K562 (cell line): ENCODE measurements around the gene DCLK1. TPM values are rescaled to one million over a fixed set of nuclear protein-coding genes. Genes with fewer than 3 reads are reported as not detected.

ENCODE experiments used
- ATAC-seq: fragments of 200-7000 bp; cut with Tn5 transposase; 3 replicates; pipeline ENCODE4 v1.9.1; 2020; ENCODE audit warnings: moderate library complexity
- BruUV-seq: library from RNA; stranded (reverse); fragments of 400-500 nt; replicated peaks from 2 replicates; lab custom pipeline; 2021; lab: Mats Ljungman, UMichigan
- CTCF ChIA-PET: fragments of 300-600 bp; formaldehyde crosslinking; extraction: SDS; loops from one replicate; lab custom pipeline; 2021; ENCODE audit warnings: low intra/inter-chr PET ratio; lab: Yijun Ruan, JAX
- POLR2A ChIA-PET: fragments of 300-600, 350-650 bp; sonication (Branson Sonifier 250); formaldehyde crosslinking; extraction: SDS; loops from one replicate; lab custom pipeline; 2021; ENCODE audit warnings: antibody characterized with exemption, inconsistent platforms; lab: Yijun Ruan, JAX
- DNase-seq, 4 experiments: peaks; one replicate each; pipeline versions ENCODE4 v3.0.0 to v3.0.0-alpha.2; 2011 to 2018; ENCODE audit warnings: low spot score in 3 of 4, mixed read lengths in 3 of 4; ENCODE audit errors: extremely low read depth in 1 of 4
- FAIRE-seq: peaks from 2 replicates; lab custom pipeline; 2011; peaks lifted over from hg19 to GRCh38; lab: Jason Lieb, UNC
- H2AFZ ChIP-seq: 2 replicates; pipeline ENCODE4 v1.6.0; 2011; ENCODE audit warnings: low read depth, low read length, control low read depth, inconsistent platforms
- H3K27ac ChIP-seq: fragments of 200-600 bp; 3 replicates; pipeline ENCODE4 v1.8.0; 2011; ENCODE audit warnings: low read depth, mild to moderate bottlenecking, control low read depth, inconsistent platforms, low read length, moderate library complexity, mixed read lengths; ENCODE audit errors: extremely low read depth
- H3K27me3 ChIP-seq, 2 experiments: fragments of 300-600 bp in 1 of 2; 2 replicates in 1 of 2; 3 replicates in 1 of 2; pipeline versions ENCODE4 v1.6.0 to v1.8.0; 2011; ENCODE audit warnings: inconsistent platforms in 2 of 2, low read length in 2 of 2, mild to moderate bottlenecking in 1 of 2, mixed read lengths in 1 of 2, moderate library complexity in 1 of 2; ENCODE audit not compliant: control insufficient read depth in 2 of 2, insufficient read depth in 2 of 2
- H3K36me3 ChIP-seq: fragments of 300-600 bp; 3 replicates; pipeline ENCODE4 v1.8.0; 2011; ENCODE audit warnings: mild to moderate bottlenecking, low read length, inconsistent platforms; ENCODE audit not compliant: control insufficient read depth, insufficient read depth
- H3K4me1 ChIP-seq, 2 experiments: fragments of 200-600 bp in 1 of 2; replicated peaks in 1 of 2; 2 replicates in 1 of 2; 3 replicates in 1 of 2; pipeline versions ENCODE4 v1.5.1 to v1.8.0; 2011; ENCODE audit warnings: inconsistent platforms in 2 of 2, low read length in 2 of 2, mild to moderate bottlenecking in 1 of 2, mixed read lengths in 1 of 2, moderate library complexity in 1 of 2; ENCODE audit not compliant: control insufficient read depth in 2 of 2, insufficient read depth in 2 of 2
- H3K4me2 ChIP-seq: 2 replicates; pipeline ENCODE4 v1.6.1; 2011; ENCODE audit warnings: low read length, control low read depth, inconsistent platforms, mixed read lengths; ENCODE audit not compliant: insufficient read depth
- H3K4me3 ChIP-seq: fragments of 200-600 bp; sonication (generic), shearing (Covaris generic); 2 replicates; pipeline ENCODE4 v1.5.1; 2016; ENCODE audit warnings: control low read depth, inconsistent platforms
- H3K79me2 ChIP-seq: fragments of 200-600 bp; 3 replicates; pipeline ENCODE4 v1.8.0; 2011; ENCODE audit warnings: low read length, inconsistent platforms; ENCODE audit not compliant: control insufficient read depth, insufficient read depth
- H3K9ac ChIP-seq, 2 experiments: 2 replicates each; pipeline versions ENCODE4 v1.6.0 to v1.6.1; 2011; ENCODE audit warnings: low read depth in 2 of 2, low read length in 2 of 2, control low read depth in 1 of 2, inconsistent platforms in 1 of 2, mild to moderate bottlenecking in 1 of 2, mixed read lengths in 1 of 2; ENCODE audit not compliant: insufficient read depth in 1 of 2
- H3K9me1 ChIP-seq: one replicate; pipeline ENCODE4 v1.6.0; 2011; ENCODE audit warnings: inconsistent platforms, mild to moderate bottlenecking, low read length, moderate library complexity; ENCODE audit not compliant: control insufficient read depth, insufficient read depth
- H3K9me3 ChIP-seq: replicated peaks from 2 replicates; pipeline ENCODE4 v1.5.1; 2011; ENCODE audit warnings: low read depth, low read length, inconsistent platforms; ENCODE audit not compliant: control insufficient read depth, insufficient read depth
- H4K20me1 ChIP-seq: replicated peaks from 2 replicates; pipeline ENCODE4 v1.6.1; 2011; ENCODE audit warnings: low read length, inconsistent platforms, mixed read lengths; ENCODE audit not compliant: control insufficient read depth, insufficient read depth
- ARNT ChIP-seq, 2 experiments: fragments of 450-650 bp; IDR thresholded peaks; 2 replicates each; pipeline ENCODE4 v1.6.1; 2016; ENCODE audit warnings: mild to moderate bottlenecking in 1 of 2
- BRF1 ChIP-seq: IDR thresholded peaks from 3 replicates; pipeline ENCODE4 v1.6.1; 2011; ENCODE audit warnings: borderline replicate concordance, mild to moderate bottlenecking; ENCODE audit not compliant: insufficient read length; ENCODE audit errors: extremely low read depth
- ETV6 ChIP-seq, 3 experiments: fragments of 150-350 bp in 1 of 3; sonication (generic) in 1 of 3; formaldehyde crosslinking in 1 of 3; IDR thresholded peaks; 2 replicates each; pipeline versions ENCODE4 v1.6.1 to v1.8.0; 2014 to 2022; ENCODE audit warnings: borderline replicate concordance in 2 of 3, low read depth in 2 of 3, antibody characterized with exemption in 1 of 3, low read length in 1 of 3, mild to moderate bottlenecking in 1 of 3, missing genetic modification reagents in 1 of 3
- ILF3 ChIP-seq: fragments of 450-650 bp; IDR thresholded peaks from 2 replicates; pipeline ENCODE4 v1.6.1; 2018; ENCODE audit warnings: antibody characterized with exemption, mild to moderate bottlenecking, moderate library complexity, borderline replicate concordance
- NR4A1 ChIP-seq, 2 experiments: fragments of 250-450 bp in 1 of 2; fragments of 450-650 bp in 1 of 2; sonication (Bioruptor Pico) in 1 of 2; IDR thresholded peaks; 2 replicates each; pipeline versions ENCODE4 v1.4.0 to v1.6.1; 2016 to 2020; ENCODE audit warnings: mild to moderate bottlenecking in 2 of 2, missing compliant biosample characterization in 1 of 2, missing genetic modification characterization in 1 of 2, moderate library complexity in 1 of 2
- SMARCA5 ChIP-seq: fragments of 450-650 bp; IDR thresholded peaks from 2 replicates; pipeline ENCODE4 v1.6.1; 2016
- SP2 ChIP-seq: IDR thresholded peaks from 2 replicates; pipeline ENCODE4 v1.6.1; 2011; ENCODE audit warnings: mild to moderate bottlenecking, low read depth, low read length, moderate library complexity; ENCODE audit not compliant: poor library complexity, severe bottlenecking; ENCODE audit errors: extremely low read depth
- ZFP36 ChIP-seq: fragments of 150-350 bp; IDR thresholded peaks from 2 replicates; pipeline ENCODE4 v1.6.1; 2018; ENCODE audit warnings: low read length, low read depth; ENCODE audit not compliant: partially characterized antibody
- ZNF212 ChIP-seq: fragments of 450-650 bp; formaldehyde crosslinking; IDR thresholded peaks from 2 replicates; pipeline ENCODE4 v1.4.0; 2020; ENCODE audit warnings: mild to moderate bottlenecking
- WGBS: fragments of 100-300 bp; shearing (Covaris generic); methylation state at CpG from one replicate; pipeline ENCODE4 v1.1.6; 2016; ENCODE audit warnings: low coverage, mixed read lengths; ENCODE audit not compliant: insufficient coverage; ENCODE audit errors: missing lambda C conversion rate; 5-methylcytosine and 5-hydroxymethylcytosine counted together
- in situ Hi-C: fragments of 300-500 bp; cut with MboI; formaldehyde crosslinking; loops from 4 replicates; pipeline ENCODE4 v1.15.0; 2018; ENCODE audit warnings: inconsistent platforms, mixed read lengths
- intact Hi-C: fragments of 100-400 bp; cut with micrococcal nuclease; formaldehyde crosslinking; loops from 2 replicates; pipeline ENCODE4 v1.14.2; 2022
- polyA plus RNA-seq, 8 experiments: library from polyadenylated mRNA; depleted of rRNA in 4 of 8; stranded (reverse) in 5 of 8; unstranded in 3 of 8; fragments of >200 nt; fragmentation: Nextera tagmentation in 2 of 8; fragmentation: Illumina TruSeq in 1 of 8; extraction: Ambion mirVana in 2 of 8; extraction: Trizol in 1 of 8; gene quantifications; 2 replicates each; pipeline versions ENCODE4 v1.2.1 to v1.2.3, GENCODE V29; 2011 to 2014; ENCODE audit warnings: inconsistent platforms in 1 of 8, missing spikeins in 1 of 8
- total RNA-seq, 7 experiments: library from RNA; depleted of rRNA in 6 of 7; stranded (reverse); fragments of >200 nt in 6 of 7; fragmentation: Illumina TruSeq in 2 of 7; extraction: Trizol in 2 of 7; gene quantifications; 2 replicates each; pipeline versions ENCODE4 v1.2.1 to v1.2.3, GENCODE V29; 2011 to 2021; ENCODE audit warnings: low replicate concordance in 1 of 7
- TF ChIP-seq, protein P1 (sequence below): sonication (generic); formaldehyde crosslinking; IDR thresholded peaks from 2 replicates; pipeline ENCODE4 v1.4.0; 2020; ENCODE audit warnings: mild to moderate bottlenecking, missing genetic modification reagents
- TF ChIP-seq, protein P2 (sequence below): fragments of 250-450 bp; sonication (Bioruptor Pico); IDR thresholded peaks from 2 replicates; pipeline ENCODE4 v1.8.0; 2021; ENCODE audit warnings: moderate library complexity, mild to moderate bottlenecking, inconsistent platforms

Gene DCLK1
- total and polyA plus RNA-seq, 9 of the 15 experiments (the other 6 are each of a cell fraction or from before 2014, with no cell fraction given), result 0.07 TPM; not detected in 8

DNA sequence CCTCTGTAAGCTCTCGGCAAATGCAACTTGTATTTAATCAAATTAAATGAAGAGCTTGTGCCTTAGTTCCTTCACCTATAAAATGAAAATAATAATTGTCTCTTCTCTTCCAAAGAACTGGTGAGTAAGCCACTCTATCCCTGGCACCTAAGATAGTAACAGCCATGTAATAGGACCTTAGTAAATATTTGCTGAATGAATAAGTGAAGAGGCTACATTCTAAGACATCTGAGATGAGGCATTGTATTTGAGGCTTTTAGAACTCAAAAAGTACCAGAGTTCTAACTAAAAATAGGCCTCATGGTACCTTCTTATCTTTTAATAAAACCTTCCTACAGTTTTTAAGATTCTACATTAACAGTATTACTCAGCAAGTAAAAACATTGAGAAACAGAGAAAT, 17.3 kb upstream of the DCLK1 start:
- H4K20me1 ChIP-seq, result no peaks in the 10 kb centered on the region
- H3K4me2 ChIP-seq, result no peak overlapping the region
- H3K27me3 ChIP-seq, result no peaks in the 10 kb centered on the region
- no peak overlapping the region for H3K27ac ChIP-seq
- no peaks in the 10 kb centered on the region for H3K4me1 ChIP-seq
- intact Hi-C loops (no loop called here), in situ Hi-C loops (no loop called here)
- no peak overlapping the region for H3K9ac ChIP-seq
- ATAC-seq, result no peak
- no peaks in the 10 kb centered on the region for H3K9me3 ChIP-seq
- H3K36me3 ChIP-seq, result no peaks in the 10 kb centered on the region
- 0% methylated on average over 1 of the region's 1 CpG for WGBS
- DNase-seq, result no peak
- CTCF ChIA-PET, result no interaction called here
- POLR2A ChIA-PET, result no interaction called here
- TF ChIP-seq, protein P1, sequence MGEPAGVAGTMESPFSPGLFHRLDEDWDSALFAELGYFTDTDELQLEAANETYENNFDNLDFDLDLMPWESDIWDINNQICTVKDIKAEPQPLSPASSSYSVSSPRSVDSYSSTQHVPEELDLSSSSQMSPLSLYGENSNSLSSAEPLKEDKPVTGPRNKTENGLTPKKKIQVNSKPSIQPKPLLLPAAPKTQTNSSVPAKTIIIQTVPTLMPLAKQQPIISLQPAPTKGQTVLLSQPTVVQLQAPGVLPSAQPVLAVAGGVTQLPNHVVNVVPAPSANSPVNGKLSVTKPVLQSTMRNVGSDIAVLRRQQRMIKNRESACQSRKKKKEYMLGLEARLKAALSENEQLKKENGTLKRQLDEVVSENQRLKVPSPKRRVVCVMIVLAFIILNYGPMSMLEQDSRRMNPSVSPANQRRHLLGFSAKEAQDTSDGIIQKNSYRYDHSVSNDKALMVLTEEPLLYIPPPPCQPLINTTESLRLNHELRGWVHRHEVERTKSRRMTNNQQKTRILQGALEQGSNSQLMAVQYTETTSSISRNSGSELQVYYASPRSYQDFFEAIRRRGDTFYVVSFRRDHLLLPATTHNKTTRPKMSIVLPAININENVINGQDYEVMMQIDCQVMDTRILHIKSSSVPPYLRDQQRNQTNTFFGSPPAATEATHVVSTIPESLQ (CRISPR knock-in tag), result no peak
- TF ChIP-seq SMARCA5 (no peak), ZFP36 (no peak), ARNT (IDR thresholded peaks at IDR 0.05) (no peak), ETV6 (IDR thresholded peaks at IDR 0.05; ENCODE audit: borderline replicate concordance in 1 of 2, low read depth in 2 of 2, low read length in 1 of 2) (no peak), ETV6 (CRISPR knock-in tag; IDR thresholded peaks at IDR 0.05; ENCODE audit: borderline replicate concordance) (no peak), ILF3 (no peak), ZNF212 (CRISPR knock-in tag) (no peak), BRF1 (no peak), SP2 (no peak), NR4A1 (CRISPR knock-in tag; IDR thresholded peaks at IDR 0.05) (no peak), NR4A1 (tag; IDR thresholded peaks at IDR 0.05) (no peak)
- TF ChIP-seq, protein P2, sequence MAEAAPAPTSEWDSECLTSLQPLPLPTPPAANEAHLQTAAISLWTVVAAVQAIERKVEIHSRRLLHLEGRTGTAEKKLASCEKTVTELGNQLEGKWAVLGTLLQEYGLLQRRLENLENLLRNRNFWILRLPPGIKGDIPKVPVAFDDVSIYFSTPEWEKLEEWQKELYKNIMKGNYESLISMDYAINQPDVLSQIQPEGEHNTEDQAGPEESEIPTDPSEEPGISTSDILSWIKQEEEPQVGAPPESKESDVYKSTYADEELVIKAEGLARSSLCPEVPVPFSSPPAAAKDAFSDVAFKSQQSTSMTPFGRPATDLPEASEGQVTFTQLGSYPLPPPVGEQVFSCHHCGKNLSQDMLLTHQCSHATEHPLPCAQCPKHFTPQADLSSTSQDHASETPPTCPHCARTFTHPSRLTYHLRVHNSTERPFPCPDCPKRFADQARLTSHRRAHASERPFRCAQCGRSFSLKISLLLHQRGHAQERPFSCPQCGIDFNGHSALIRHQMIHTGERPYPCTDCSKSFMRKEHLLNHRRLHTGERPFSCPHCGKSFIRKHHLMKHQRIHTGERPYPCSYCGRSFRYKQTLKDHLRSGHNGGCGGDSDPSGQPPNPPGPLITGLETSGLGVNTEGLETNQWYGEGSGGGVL (CRISPR knock-in tag), result no peak
- H3K4me3 ChIP-seq, result no peak overlapping the region
- no peaks in the 10 kb centered on the region for H3K9me1 ChIP-seq
- no peak for FAIRE-seq
- no peak overlapping the region for H2AFZ ChIP-seq
- no TSS peak for BruUV-seq
- no peaks in the 10 kb centered on the region for H3K79me2 ChIP-seq
